Keratinocyte (primary cell): ENCODE data around the gene DMAC2L. TPM values are rescaled to one million over a fixed set of nuclear protein-coding genes. Genes with fewer than 3 reads are reported as not detected.

Experiments used
- DNase-seq: peaks from one replicate; pipeline ENCODE4 v3.0.0-alpha.2; 2011; ENCODE audit warnings: low read depth, missing footprints, low spot score
- FAIRE-seq: peaks from 2 replicates; lab custom pipeline; 2011; peaks lifted over from hg19 to GRCh38; lab: Jason Lieb, UNC
- H2AFZ ChIP-seq: 2 replicates; pipeline ENCODE4 v1.6.0; 2012; ENCODE audit warnings: low read length, control low read depth, inconsistent platforms; ENCODE audit not compliant: control insufficient read depth
- H3K27ac ChIP-seq: 2 replicates; pipeline ENCODE4 v1.5.1; 2011; ENCODE audit warnings: low read length; ENCODE audit not compliant: control insufficient read depth, insufficient read depth
- H3K27me3 ChIP-seq: 3 replicates; pipeline ENCODE4 v1.6.0; 2011; ENCODE audit warnings: low read length; ENCODE audit not compliant: control insufficient read depth, insufficient read depth; ENCODE audit errors: extremely low read depth
- H3K36me3 ChIP-seq, 2 experiments: 2 replicates in 1 of 2; 3 replicates in 1 of 2; pipeline ENCODE4 v1.5.1; 2011; ENCODE audit warnings: low read length in 2 of 2, mild to moderate bottlenecking in 1 of 2; ENCODE audit not compliant: control insufficient read depth in 2 of 2, insufficient read depth in 2 of 2; ENCODE audit errors: extremely low read depth in 1 of 2
- H3K4me1 ChIP-seq: 3 replicates; pipeline ENCODE4 v1.5.1; 2011; ENCODE audit warnings: low read length; ENCODE audit not compliant: control insufficient read depth, insufficient read depth; ENCODE audit errors: extremely low read depth
- H3K4me2 ChIP-seq: 3 replicates; pipeline ENCODE4 v1.6.0; 2011; ENCODE audit warnings: low read depth, low read length; ENCODE audit not compliant: control insufficient read depth, insufficient read depth; ENCODE audit errors: extremely low read depth
- H3K4me3 ChIP-seq, 3 experiments: fragments of 200-600 bp in 1 of 3; sonication (generic) in 1 of 3; 2 replicates in 2 of 3; 3 replicates in 1 of 3; pipeline ENCODE4 v1.5.1; 2011 to 2016; ENCODE audit warnings: low read length in 3 of 3, mild to moderate bottlenecking in 3 of 3, control low read depth in 2 of 3, inconsistent platforms in 1 of 3, low read depth in 1 of 3, mixed read lengths in 1 of 3, mixed run types in 1 of 3, moderate library complexity in 1 of 3; ENCODE audit not compliant: control insufficient read depth in 2 of 3, insufficient read depth in 2 of 3; ENCODE audit errors: extremely low read depth in 1 of 3
- H3K79me2 ChIP-seq: 2 replicates; pipeline ENCODE4 v1.6.0; 2012; ENCODE audit warnings: low read length; ENCODE audit not compliant: control insufficient read depth, insufficient read depth
- H3K9ac ChIP-seq: 3 replicates; pipeline ENCODE4 v1.6.0; 2011; ENCODE audit warnings: low read length; ENCODE audit not compliant: control insufficient read depth, insufficient read depth; ENCODE audit errors: extremely low read depth
- H3K9me1 ChIP-seq: 3 replicates; pipeline ENCODE4 v1.6.0; 2011; ENCODE audit warnings: low read length; ENCODE audit not compliant: control insufficient read depth, insufficient read depth; ENCODE audit errors: extremely low read depth
- H3K9me3 ChIP-seq: 2 replicates; pipeline ENCODE4 v1.5.1; 2012; ENCODE audit warnings: low read depth, low read length; ENCODE audit not compliant: control insufficient read depth
- H4K20me1 ChIP-seq: 3 replicates; pipeline ENCODE4 v1.6.0; 2011; ENCODE audit warnings: low read length; ENCODE audit not compliant: control insufficient read depth, insufficient read depth; ENCODE audit errors: extremely low read depth
- CTCF ChIP-seq, 3 experiments: IDR thresholded peaks in 1 of 3; conservative IDR thresholded peaks in 1 of 3; optimal IDR thresholded peaks in 1 of 3; 2 replicates in 2 of 3; 3 replicates in 1 of 3; pipeline versions ENCODE3 to v1.5.1; 2011; ENCODE audit warnings: low read length in 3 of 3, mild to moderate bottlenecking in 3 of 3, moderate library complexity in 2 of 3, control low read depth in 1 of 3, inconsistent platforms in 1 of 3; ENCODE audit not compliant: insufficient read depth in 2 of 3; ENCODE audit errors: extremely low read depth in 1 of 3
- EZH2 ChIP-seq: IDR thresholded peaks from one replicate; pipeline ENCODE4 v1.6.1; 2012; ENCODE audit warnings: inconsistent platforms, mild to moderate bottlenecking, low read length, moderate library complexity
- dilution Hi-C: fragments of 300-500 bp; cut with MboI; formaldehyde crosslinking; loops from one replicate; pipeline ENCODE4 v1.7.0; 2020; ENCODE audit warnings: low sequenced_read_pairs; ENCODE audit not compliant: extremely low pct_ligation_motif_present
- polyA plus RNA-seq, 5 experiments: library from polyadenylated mRNA; depleted of rRNA in 3 of 5; stranded (reverse) in 3 of 5; stranded (forward) in 1 of 5; unstranded in 1 of 5; fragments of >200 nt; gene quantifications; 1 replicate in 1 of 5; 2 replicates in 3 of 5; 3 replicates in 1 of 5; pipeline versions ENCODE4 v1.2.1 to v1.2.3, GENCODE V29; 2011 to 2012; ENCODE audit warnings: missing spikeins in 2 of 5, low read depth in 1 of 5, low replicate concordance in 1 of 5

Gene DMAC2L
- polyA plus RNA-seq, 1 donor (not counting 4 experiments of a cell fraction or from before 2014, with no cell fraction given) = 12.4 TPM

- Histone ChIP-seq H3K4me3 (no peak overlapping the region), H3K9me3 (no peaks in the 10 kb centered on the region), H3K79me2 (no peaks in the 10 kb centered on the region), H3K4me1 (peaks cover 32% of the 10 kb centered on the region), H3K9ac (no peak overlapping the region), H3K36me3 (no peaks in the 10 kb centered on the region), H3K27me3 (no peaks in the 10 kb centered on the region), H3K4me2 (peak overlapping the region; percentile 1), H2AFZ (no peak overlapping the region), H3K9me1 (no peaks in the 10 kb centered on the region), H3K27ac (peak overlapping the region; percentile 4), H4K20me1 (no peaks in the 10 kb centered on the region)
- FAIRE-seq (peak; percentile 52), DNase-seq (no peak)
- dilution Hi-C loops = no loop called here
- TF ChIP-seq EZH2 (no peak), CTCF (optimal IDR thresholded peaks at IDR 0.05 in 1 of 3, IDR thresholded peaks at IDR 0.05 in 1 of 3, conservative IDR thresholded peaks at IDR 0.05 in 1 of 3; ENCODE audit: extremely low read depth in 1 of 3, insufficient read depth in 2 of 3, low read length in 3 of 3) (no peak)
These were observed 35.4 kb downstream of the DMAC2L start for GRCh38 chr14:50347521-50347920.

- Histone ChIP-seq H3K9me3 (no peaks in the 10 kb centered on the region), H3K4me3 (no peak overlapping the region), H4K20me1 (no peaks in the 10 kb centered on the region), H3K9me1 (no peaks in the 10 kb centered on the region), H3K4me1 (peaks cover 18% of the 10 kb centered on the region), H3K79me2 (no peaks in the 10 kb centered on the region), H3K27me3 (no peaks in the 10 kb centered on the region), H3K4me2 (no peak overlapping the region), H2AFZ (no peak overlapping the region), H3K9ac (no peak overlapping the region), H3K27ac (no peak overlapping the region), H3K36me3 (no peaks in the 10 kb centered on the region)
- FAIRE-seq = no peak
- dilution Hi-C loops = no loop called here
- DNase-seq = no peak
- TF ChIP-seq EZH2 (no peak), CTCF (optimal IDR thresholded peaks at IDR 0.05 in 1 of 3, IDR thresholded peaks at IDR 0.05 in 1 of 3, conservative IDR thresholded peaks at IDR 0.05 in 1 of 3; ENCODE audit: extremely low read depth in 1 of 3, insufficient read depth in 2 of 3, low read length in 3 of 3) (no peak)
These were observed 36.8 kb downstream of the DMAC2L start for GRCh38 chr14:50348933-50349332.
